HepG2 (cell line): Measurements from ENCODE around the gene ZNF559. TPM values are rescaled to one million over a fixed set of nuclear protein-coding genes. Genes with fewer than 3 reads are reported as not detected.

Experiments used
- ETV5 ChIP-seq: IDR thresholded peaks from 2 replicates; pipeline ENCODE4 v1.6.1; 2018; ENCODE audit warnings: missing biosample characterization, missing genetic modification reagents, inconsistent platforms, borderline replicate concordance
- IKZF4 ChIP-seq: sonication (generic); formaldehyde crosslinking; IDR thresholded peaks from 2 replicates; pipeline ENCODE4 v1.5.1; 2020; ENCODE audit warnings: borderline replicate concordance, mild to moderate bottlenecking, low read depth, missing genetic modification reagents; ENCODE audit errors: not compliant biosample characterization
- IRF1 ChIP-seq: sonication (generic); formaldehyde crosslinking; IDR thresholded peaks from 2 replicates; pipeline ENCODE4 v1.4.0; 2020; ENCODE audit warnings: low read depth, mild to moderate bottlenecking, missing genetic modification reagents
- KAT2B ChIP-seq: fragments of 150-350 bp; IDR thresholded peaks from 2 replicates; pipeline ENCODE4 v1.6.1; 2014; ENCODE audit warnings: low read depth, low read length, borderline replicate concordance
- MIER3 ChIP-seq: IDR thresholded peaks from 2 replicates; pipeline ENCODE4 v1.6.1; 2016; ENCODE audit warnings: missing compliant biosample characterization, borderline replicate concordance
- MXD4 ChIP-seq: IDR thresholded peaks from 2 replicates; pipeline ENCODE4 v1.6.1; 2016; ENCODE audit warnings: mild to moderate bottlenecking, missing biosample characterization, missing genetic modification reagents
- NFYB ChIP-seq: sonication (generic); formaldehyde crosslinking; IDR thresholded peaks from 2 replicates; pipeline ENCODE4 v1.4.0; 2020; ENCODE audit warnings: missing genetic modification reagents
- ONECUT2 ChIP-seq: sonication (generic); formaldehyde crosslinking; IDR thresholded peaks from 2 replicates; pipeline ENCODE4 v1.4.0; 2020; ENCODE audit warnings: missing genetic modification reagents
- PHF8 ChIP-seq: sonication (generic); formaldehyde crosslinking; IDR thresholded peaks from 2 replicates; pipeline ENCODE4 v1.5.0; 2020; ENCODE audit warnings: missing genetic modification reagents
- RAD51 ChIP-seq: fragments of 450-650 bp; IDR thresholded peaks from 2 replicates; pipeline ENCODE4 v1.6.1; 2016; ENCODE audit warnings: borderline replicate concordance
- RARA ChIP-seq: IDR thresholded peaks from 2 replicates; pipeline ENCODE4 v1.6.1; 2016; ENCODE audit warnings: missing genetic modification reagents, missing compliant biosample characterization
- RELA ChIP-seq: sonication (generic); formaldehyde crosslinking; IDR thresholded peaks from 2 replicates; pipeline ENCODE4 v1.4.0; 2020; ENCODE audit warnings: missing genetic modification reagents
- SAP130 ChIP-seq: IDR thresholded peaks from 2 replicates; pipeline ENCODE4 v1.6.1; 2016; ENCODE audit warnings: low read depth
- SETDB1 ChIP-seq: sonication (generic); formaldehyde crosslinking; IDR thresholded peaks from 2 replicates; pipeline ENCODE4 v1.5.1; 2020; ENCODE audit warnings: missing genetic modification reagents, mild to moderate bottlenecking, borderline replicate concordance
- SIN3B ChIP-seq: fragments of 150-350 bp; IDR thresholded peaks from 2 replicates; pipeline ENCODE4 v1.6.1; 2014; ENCODE audit warnings: low read length
- SMAD9 ChIP-seq: sonication (generic); formaldehyde crosslinking; IDR thresholded peaks from 2 replicates; pipeline ENCODE4 v1.5.1; 2020; ENCODE audit warnings: mild to moderate bottlenecking, missing genetic modification reagents
- SRSF4 ChIP-seq: fragments of 200-400 bp; formaldehyde crosslinking; IDR thresholded peaks from one replicate; pipeline ENCODE4 v1.6.1; 2018; ENCODE audit warnings: mild to moderate bottlenecking, low read depth, low read length, moderate library complexity; ENCODE audit not compliant: poor library complexity, severe bottlenecking
- THAP11 ChIP-seq: IDR thresholded peaks from 2 replicates; pipeline ENCODE4 v1.6.1; 2016; ENCODE audit warnings: missing biosample characterization, missing genetic modification reagents
- ZFP90 ChIP-seq: sonication (generic); formaldehyde crosslinking; IDR thresholded peaks from 2 replicates; pipeline ENCODE4 v1.8.0; 2022; ENCODE audit warnings: missing genetic modification reagents, mild to moderate bottlenecking, inconsistent platforms, borderline replicate concordance
- ZMYM3 ChIP-seq: sonication (generic); formaldehyde crosslinking; IDR thresholded peaks from 2 replicates; pipeline ENCODE4 v1.5.1; 2020; ENCODE audit warnings: mild to moderate bottlenecking, missing genetic modification reagents
- ZNF10 ChIP-seq: sonication (generic); formaldehyde crosslinking; IDR thresholded peaks from 2 replicates; pipeline ENCODE4 v1.4.0; 2020; ENCODE audit warnings: mild to moderate bottlenecking, low read depth, missing genetic modification reagents, borderline replicate concordance
- ZNF101 ChIP-seq: sonication (generic); formaldehyde crosslinking; IDR thresholded peaks from 2 replicates; pipeline ENCODE4 v1.4.0; 2020; ENCODE audit warnings: mild to moderate bottlenecking, low read depth, missing genetic modification reagents, borderline replicate concordance
- ZNF274 ChIP-seq: sonication (generic); formaldehyde crosslinking; IDR thresholded peaks from 2 replicates; pipeline ENCODE4 v1.5.1; 2020; ENCODE audit warnings: mild to moderate bottlenecking, missing genetic modification reagents
- ZNF317 ChIP-seq: sonication (generic); formaldehyde crosslinking; IDR thresholded peaks from 2 replicates; pipeline ENCODE4 v1.5.0; 2020; ENCODE audit warnings: mild to moderate bottlenecking, missing genetic modification reagents
- ZNF382 ChIP-seq: sonication (generic); formaldehyde crosslinking; IDR thresholded peaks from 2 replicates; pipeline ENCODE4 v1.5.0; 2020; ENCODE audit warnings: missing genetic modification reagents, mild to moderate bottlenecking, borderline replicate concordance
- ZNF558 ChIP-seq: sonication (generic); formaldehyde crosslinking; IDR thresholded peaks from 2 replicates; pipeline ENCODE4 v1.9.0; 2022; ENCODE audit warnings: mild to moderate bottlenecking, missing genetic modification reagents, borderline replicate concordance
- ZNF605 ChIP-seq: sonication (generic); formaldehyde crosslinking; IDR thresholded peaks from 2 replicates; pipeline ENCODE4 v1.8.0; 2022; ENCODE audit warnings: mild to moderate bottlenecking, missing genetic modification reagents
- ZNF674 ChIP-seq: sonication (generic); formaldehyde crosslinking; IDR thresholded peaks from 2 replicates; pipeline ENCODE4 v1.5.0; 2020; ENCODE audit warnings: low read depth, mild to moderate bottlenecking, missing genetic modification reagents
- polyA plus RNA-seq, 8 experiments: library from polyadenylated mRNA; depleted of rRNA in 3 of 8; stranded (reverse) in 7 of 8; unstranded in 1 of 8; fragments of >200 nt; fragmentation: Illumina TruSeq in 4 of 8; extraction: Trizol in 4 of 8; gene quantifications; 2 replicates each; pipeline versions ENCODE4 v1.2.1 to v1.2.3, GENCODE V29; 2011 to 2016; ENCODE audit warnings: low read depth in 4 of 8, missing spikeins in 1 of 8, mixed read lengths in 1 of 8; ENCODE audit not compliant: insufficient read depth in 1 of 8
- total RNA-seq, 5 experiments: library from RNA; depleted of rRNA; stranded (reverse); fragments of >200 nt; fragmentation: Illumina TruSeq; extraction: Trizol; gene quantifications; 2 replicates each; pipeline ENCODE4 v1.2.3, GENCODE V29; 2016; ENCODE audit warnings: low read depth in 1 of 5
- TF ChIP-seq, protein P1 (sequence below): sonication (generic); formaldehyde crosslinking; IDR thresholded peaks from 2 replicates; pipeline ENCODE4 v1.4.0; 2020; ENCODE audit warnings: missing genetic modification reagents, mild to moderate bottlenecking, borderline replicate concordance
- TF ChIP-seq, protein P2 (sequence below): sonication (generic); formaldehyde crosslinking; IDR thresholded peaks from 2 replicates; pipeline ENCODE4 v1.4.0; 2020; ENCODE audit warnings: missing genetic modification reagents

The ZNF559 gene
- total and polyA plus RNA-seq, 2 of the 13 experiments (the other 11 are each of a cell fraction or from before 2014, with no cell fraction given) = 6.3 to 9.8 TPM

- TF ChIP-seq ZNF674 (CRISPR knock-in tag) (no peak), ONECUT2 (CRISPR knock-in tag) (no peak), ZNF10 (CRISPR knock-in tag) (no peak), ZMYM3 (no peak), ZNF274 (no peak), ETV5 (no peak), ZNF101 (CRISPR knock-in tag) (no peak), ZNF605 (CRISPR knock-in tag) (no peak), KAT2B (no peak), RELA (CRISPR knock-in tag) (no peak), RAD51 (no peak), SRSF4 (no peak), THAP11 (CRISPR knock-in tag) (peak; percentile 67), SAP130 (CRISPR knock-in tag) (peak; percentile 67), ZNF382 (CRISPR knock-in tag) (no peak), PHF8 (CRISPR knock-in tag) (peak; percentile 70), IKZF4 (CRISPR knock-in tag) (no peak), ZNF317 (no peak), ZFP90 (no peak), NFYB (CRISPR knock-in tag) (no peak), MXD4 (CRISPR knock-in tag) (no peak), ZNF558 (no peak), SMAD9 (CRISPR knock-in tag) (no peak), SIN3B (no peak), IRF1 (CRISPR knock-in tag) (no peak), MIER3 (CRISPR knock-in tag) (no peak), RARA (CRISPR knock-in tag) (no peak), SETDB1 (CRISPR knock-in tag) (no peak)
- TF ChIP-seq, protein P1, sequence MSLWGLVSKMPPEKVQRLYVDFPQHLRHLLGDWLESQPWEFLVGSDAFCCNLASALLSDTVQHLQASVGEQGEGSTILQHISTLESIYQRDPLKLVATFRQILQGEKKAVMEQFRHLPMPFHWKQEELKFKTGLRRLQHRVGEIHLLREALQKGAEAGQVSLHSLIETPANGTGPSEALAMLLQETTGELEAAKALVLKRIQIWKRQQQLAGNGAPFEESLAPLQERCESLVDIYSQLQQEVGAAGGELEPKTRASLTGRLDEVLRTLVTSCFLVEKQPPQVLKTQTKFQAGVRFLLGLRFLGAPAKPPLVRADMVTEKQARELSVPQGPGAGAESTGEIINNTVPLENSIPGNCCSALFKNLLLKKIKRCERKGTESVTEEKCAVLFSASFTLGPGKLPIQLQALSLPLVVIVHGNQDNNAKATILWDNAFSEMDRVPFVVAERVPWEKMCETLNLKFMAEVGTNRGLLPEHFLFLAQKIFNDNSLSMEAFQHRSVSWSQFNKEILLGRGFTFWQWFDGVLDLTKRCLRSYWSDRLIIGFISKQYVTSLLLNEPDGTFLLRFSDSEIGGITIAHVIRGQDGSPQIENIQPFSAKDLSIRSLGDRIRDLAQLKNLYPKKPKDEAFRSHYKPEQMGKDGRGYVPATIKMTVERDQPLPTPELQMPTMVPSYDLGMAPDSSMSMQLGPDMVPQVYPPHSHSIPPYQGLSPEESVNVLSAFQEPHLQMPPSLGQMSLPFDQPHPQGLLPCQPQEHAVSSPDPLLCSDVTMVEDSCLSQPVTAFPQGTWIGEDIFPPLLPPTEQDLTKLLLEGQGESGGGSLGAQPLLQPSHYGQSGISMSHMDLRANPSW (CRISPR knock-in tag) = no peak
- TF ChIP-seq, protein P2, sequence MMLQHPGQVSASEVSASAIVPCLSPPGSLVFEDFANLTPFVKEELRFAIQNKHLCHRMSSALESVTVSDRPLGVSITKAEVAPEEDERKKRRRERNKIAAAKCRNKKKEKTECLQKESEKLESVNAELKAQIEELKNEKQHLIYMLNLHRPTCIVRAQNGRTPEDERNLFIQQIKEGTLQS (CRISPR knock-in tag) = no peak
Observed at GRCh38 chr19:9323919-9324583, at the start of gene ZNF559 (continued).
